A549 (cell line): Measurements from ENCODE around the gene XIST.

Experiments
- CTCF ChIP-seq: fragments of >200 bp; sonication (Bioruptor Twin); formaldehyde crosslinking; IDR thresholded peaks from 3 replicates; pipeline ENCODE4 v1.5.1; 2016
- EP300 ChIP-seq, 2 experiments: fragments of >200 bp; sonication (Bioruptor Twin); formaldehyde crosslinking; IDR thresholded peaks; 2 replicates in 1 of 2; 3 replicates in 1 of 2; pipeline ENCODE4 v1.6.1; 2016 to 2017
- FOXS1 ChIP-seq: fragments of 250-450 bp; sonication (Bioruptor Pico); IDR thresholded peaks from 2 replicates; pipeline ENCODE4 v1.5.0; 2020; ENCODE audit warnings: mild to moderate bottlenecking, moderate library complexity
- JUN ChIP-seq, 2 experiments: fragments of >200 bp; sonication (Bioruptor Twin); formaldehyde crosslinking; IDR thresholded peaks; 2 replicates in 1 of 2; 3 replicates in 1 of 2; pipeline ENCODE4 v1.6.1; 2016 to 2017
- MAX ChIP-seq: IDR thresholded peaks from 2 replicates; pipeline ENCODE4 v1.6.1; 2012
- PHF8 ChIP-seq: fragments of 200-600 bp; sonication (generic); IDR thresholded peaks from 2 replicates; pipeline ENCODE4 v1.6.1; 2016; ENCODE audit warnings: low read depth, mild to moderate bottlenecking, antibody characterized with exemption, moderate library complexity, borderline replicate concordance
- REST ChIP-seq: fragments of 200-600 bp; sonication (generic); IDR thresholded peaks from 2 replicates; pipeline ENCODE4 v1.6.1; 2016; ENCODE audit warnings: antibody characterized with exemption, mild to moderate bottlenecking, moderate library complexity
- RFX5 ChIP-seq: fragments of 450-650 bp; IDR thresholded peaks from 2 replicates; pipeline ENCODE4 v1.7.1; 2014; ENCODE audit warnings: antibody characterized with exemption, mild to moderate bottlenecking, moderate library complexity
- SREBF2 ChIP-seq: fragments of 450-650 bp; IDR thresholded peaks from 2 replicates; pipeline ENCODE4 v1.6.1; 2014; ENCODE audit warnings: mild to moderate bottlenecking, moderate library complexity
- USF2 ChIP-seq: fragments of 450-650 bp; IDR thresholded peaks from 2 replicates; pipeline ENCODE4 v1.6.1; 2014; ENCODE audit warnings: antibody characterized with exemption

GRCh38 chrX:73841337-73841736 is 11.2 kb downstream of the XIST start:
- TF ChIP-seq MAX (no peak), PHF8 (no peak), CTCF (no peak), JUN (IDR thresholded peaks at IDR 0.05) (no peak), FOXS1 (no peak), EP300 (IDR thresholded peaks at IDR 0.05) (no peak), RFX5 (no peak), SREBF2 (no peak), REST (no peak), USF2 (no peak)
